ENCODE measurements around the gene PHYHIPL.

The PHYHIPL gene

DNA sequence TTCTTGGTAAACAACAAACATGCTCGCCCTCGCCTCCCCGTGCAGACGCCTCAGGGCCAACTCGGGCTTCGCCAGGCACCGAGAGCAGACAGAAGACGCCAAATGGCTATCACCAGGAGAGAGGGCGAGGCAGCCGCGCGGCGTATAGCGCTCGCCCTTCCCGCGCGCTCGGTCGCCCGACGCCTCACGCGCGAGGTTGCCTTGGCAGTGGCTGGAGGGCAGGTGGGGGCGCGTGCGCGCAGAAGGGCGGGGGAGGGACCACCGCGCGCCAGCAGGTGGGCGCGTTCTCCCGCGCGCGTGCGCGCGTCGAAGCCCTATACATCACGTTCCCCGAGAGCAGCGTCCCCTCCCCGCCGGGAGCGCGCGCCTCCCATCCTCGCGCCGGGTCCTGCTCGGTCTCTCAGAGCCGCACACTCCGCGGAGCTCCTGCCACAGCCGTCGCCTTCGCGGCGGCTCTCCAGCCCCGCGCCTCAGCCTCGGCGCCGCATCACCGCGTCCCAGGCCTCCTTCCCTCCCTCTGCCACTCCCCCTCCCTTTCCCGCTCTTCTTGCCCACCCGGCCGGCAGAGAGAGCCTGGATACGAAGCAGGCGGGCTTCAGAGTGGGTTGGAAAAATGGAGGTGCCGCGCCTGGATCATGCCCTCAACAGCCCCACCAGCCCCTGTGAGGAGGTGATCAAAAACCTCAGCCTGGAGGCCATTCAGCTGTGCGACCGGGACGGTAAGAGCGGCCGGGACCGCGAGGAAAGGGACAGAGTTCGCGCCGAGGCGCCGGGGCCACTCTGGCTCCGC, at the start of gene PHYHIPL:
PHYHIPL (plus strand) TSS at position 403 of the 790 bp plus-strand sequence; CDS start at position 614, 211 bp downstream.
- H3K27me3 ChIP-seq: peaks cover 3 to 22% of the 10 kb centered on the region in 2 donors
- no peaks in the 10 kb centered on the region for H3K36me3 ChIP-seq
- DNase-seq: no peak
- H3K4me1 ChIP-seq: peaks cover 0 to 18% (median 15%) of the 10 kb centered on the region in 4 donors
- intact Hi-C loops (cut with DNase I; ENCODE audit: low total_unique reads): no loop called here
- peak within 1 kb of the TSS; percentile 29 to 51 for H3K4me3 ChIP-seq
- TF ChIP-seq CTCF (IDR thresholded peaks at IDR 0.05): no peak
- H3K9me3 ChIP-seq: no peaks in the 10 kb centered on the region
- H3K27ac ChIP-seq: no peak within 1 kb of the TSS

DNA sequence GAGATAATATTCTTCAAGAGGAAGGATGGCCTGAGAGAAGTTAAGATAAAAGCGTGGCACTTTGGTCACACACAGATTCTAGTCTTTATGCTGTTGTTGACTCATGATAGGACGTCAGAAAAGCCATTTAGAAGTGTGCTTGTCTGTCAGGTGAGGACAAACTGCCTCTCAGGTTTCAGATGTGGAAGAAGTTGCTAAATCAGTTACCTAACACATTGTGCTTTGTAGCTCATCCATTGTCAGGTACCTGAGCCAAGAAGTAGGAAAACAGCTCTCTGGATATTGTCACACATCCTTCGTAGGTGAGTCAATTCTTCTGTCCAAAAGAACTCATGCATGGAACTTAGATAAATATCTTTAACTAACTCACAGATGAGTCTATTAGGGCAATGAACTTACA, 49.5 kb upstream of the PHYHIPL start:
- Histone ChIP-seq H3K4me3 (no peak overlapping the region), H3K9me3 (no peaks in the 10 kb centered on the region), H3K27ac (no peak overlapping the region), H3K27me3 (no peaks in the 10 kb centered on the region), H3K4me1 (peaks cover 0 to 19% (median 6%) of the 10 kb centered on the region in 4 donors), H3K36me3 (no peaks in the 10 kb centered on the region)
- TF ChIP-seq CTCF (IDR thresholded peaks at IDR 0.05): no peak
- intact Hi-C loops (cut with DNase I; ENCODE audit: low total_unique reads): no loop called here
- no peak for DNase-seq

DNA sequence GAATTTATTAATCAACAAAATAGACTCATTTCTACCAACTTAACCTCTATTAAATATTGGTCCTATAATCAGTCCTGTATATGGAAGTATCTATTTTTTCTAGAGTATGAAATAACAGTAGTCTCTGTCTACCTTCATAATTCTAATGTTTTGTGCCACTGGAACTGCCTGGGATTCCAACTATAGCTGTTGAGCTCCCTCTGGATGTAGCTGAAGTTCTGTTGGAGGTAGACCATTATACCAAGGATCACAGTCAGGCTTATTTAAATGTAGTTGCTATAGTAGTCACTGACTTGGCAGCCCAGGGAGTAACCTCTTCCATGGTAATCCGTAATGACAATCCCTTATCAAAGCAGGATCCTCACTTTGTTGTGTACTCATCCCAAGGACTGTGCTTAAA, 48.5 kb upstream of the PHYHIPL start:
- H3K9me3 ChIP-seq: no peaks in the 10 kb centered on the region
- H3K27ac ChIP-seq: no peak overlapping the region
- intact Hi-C loops (cut with DNase I; ENCODE audit: low total_unique reads): no loop called here
- no peaks in the 10 kb centered on the region for H3K27me3 ChIP-seq
- no peaks in the 10 kb centered on the region for H3K36me3 ChIP-seq
- TF ChIP-seq CTCF (IDR thresholded peaks at IDR 0.05): no peak
- H3K4me1 ChIP-seq: peaks cover 0 to 20% (median 6%) of the 10 kb centered on the region in 4 donors
- no peak overlapping the region for H3K4me3 ChIP-seq
- DNase-seq: no peak

DNA sequence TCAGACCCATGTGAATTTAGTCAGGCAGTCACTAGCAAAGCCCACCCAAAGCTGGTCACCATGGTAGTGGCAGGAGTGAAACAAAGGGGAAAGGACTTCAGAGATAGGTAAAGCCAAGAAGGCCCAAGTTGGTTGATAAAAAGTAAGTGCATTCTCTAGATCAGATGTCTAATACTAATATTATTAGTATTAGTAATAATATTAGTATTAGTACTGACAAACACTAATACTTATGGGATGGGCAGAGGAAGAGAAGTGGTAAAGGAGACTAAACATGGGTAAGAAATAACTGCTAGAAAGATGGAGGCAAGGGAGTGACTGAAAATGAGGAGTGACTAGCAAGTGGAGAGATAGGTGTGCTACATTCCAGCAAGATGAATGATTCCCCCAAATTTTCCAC, 46.6 kb upstream of the PHYHIPL start:
- no peak overlapping the region for H3K4me3 ChIP-seq
- no peak for DNase-seq
- no peak for TF ChIP-seq CTCF (IDR thresholded peaks at IDR 0.05)
- no peaks in the 10 kb centered on the region for H3K27me3 ChIP-seq
- H3K36me3 ChIP-seq: no peaks in the 10 kb centered on the region
- no peak overlapping the region for H3K27ac ChIP-seq
- intact Hi-C loops (cut with DNase I; ENCODE audit: low total_unique reads): no loop called here
- peaks cover 0 to 20% (median 8%) of the 10 kb centered on the region in 4 donors for H3K4me1 ChIP-seq
- no peaks in the 10 kb centered on the region for H3K9me3 ChIP-seq

- H3K27ac ChIP-seq: no peak overlapping the region
- no peaks in the 10 kb centered on the region for H3K36me3 ChIP-seq
- no peak for DNase-seq
- H3K4me3 ChIP-seq: no peak overlapping the region
- H3K9me3 ChIP-seq: no peaks in the 10 kb centered on the region
- intact Hi-C loops (cut with DNase I; ENCODE audit: low total_unique reads): no loop called here
- H3K27me3 ChIP-seq: no peaks in the 10 kb centered on the region
- no peak for TF ChIP-seq CTCF (IDR thresholded peaks at IDR 0.05)
- peaks cover 0 to 8% (median 1%) of the 10 kb centered on the region in 4 donors for H3K4me1 ChIP-seq
These were observed 44.8 kb upstream of the PHYHIPL start for GRCh38 chr10:59131666-59132065.
